Liver (tissue), 3 donors: ENCODE measurements around the gene ANO8.

ENCODE experiments used
- CTCF ChIP-seq: fragments of 150-350 bp; IDR thresholded peaks from 2 replicates; pipeline ENCODE4 v1.5.1; 2017; ENCODE audit warnings: improper control_type of control experiment, low read depth, low read length; ENCODE audit not compliant: missing input control
- RAD21 ChIP-seq, 2 donors: IDR thresholded peaks; 2 replicates each; pipeline ENCODE4 v1.6.1; 2016; ENCODE audit warnings: antibody characterized with exemption in 2 of 2, mild to moderate bottlenecking in 2 of 2
- donor health status: healthy.
- donor health status: healthy.

GRCh38 chr19:17324357-17325114, 10.1 kb downstream of the ANO8 start:
- no peak for TF ChIP-seq CTCF
- TF ChIP-seq RAD21 (IDR thresholded peaks at IDR 0.05): no peak
